GM04503 (cell line): Measurements from ENCODE around the gene STS.
A peak's percentile ranks its signal among the peaks of the same experiment; 100 is the strongest.

Experiments
- DNase-seq: peaks from one replicate; pipeline ENCODE4 v3.0.0-alpha.2; 2012; ENCODE audit warnings: low read depth

Gene STS, protein sequence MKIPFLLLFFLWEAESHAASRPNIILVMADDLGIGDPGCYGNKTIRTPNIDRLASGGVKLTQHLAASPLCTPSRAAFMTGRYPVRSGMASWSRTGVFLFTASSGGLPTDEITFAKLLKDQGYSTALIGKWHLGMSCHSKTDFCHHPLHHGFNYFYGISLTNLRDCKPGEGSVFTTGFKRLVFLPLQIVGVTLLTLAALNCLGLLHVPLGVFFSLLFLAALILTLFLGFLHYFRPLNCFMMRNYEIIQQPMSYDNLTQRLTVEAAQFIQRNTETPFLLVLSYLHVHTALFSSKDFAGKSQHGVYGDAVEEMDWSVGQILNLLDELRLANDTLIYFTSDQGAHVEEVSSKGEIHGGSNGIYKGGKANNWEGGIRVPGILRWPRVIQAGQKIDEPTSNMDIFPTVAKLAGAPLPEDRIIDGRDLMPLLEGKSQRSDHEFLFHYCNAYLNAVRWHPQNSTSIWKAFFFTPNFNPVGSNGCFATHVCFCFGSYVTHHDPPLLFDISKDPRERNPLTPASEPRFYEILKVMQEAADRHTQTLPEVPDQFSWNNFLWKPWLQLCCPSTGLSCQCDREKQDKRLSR

DNA sequence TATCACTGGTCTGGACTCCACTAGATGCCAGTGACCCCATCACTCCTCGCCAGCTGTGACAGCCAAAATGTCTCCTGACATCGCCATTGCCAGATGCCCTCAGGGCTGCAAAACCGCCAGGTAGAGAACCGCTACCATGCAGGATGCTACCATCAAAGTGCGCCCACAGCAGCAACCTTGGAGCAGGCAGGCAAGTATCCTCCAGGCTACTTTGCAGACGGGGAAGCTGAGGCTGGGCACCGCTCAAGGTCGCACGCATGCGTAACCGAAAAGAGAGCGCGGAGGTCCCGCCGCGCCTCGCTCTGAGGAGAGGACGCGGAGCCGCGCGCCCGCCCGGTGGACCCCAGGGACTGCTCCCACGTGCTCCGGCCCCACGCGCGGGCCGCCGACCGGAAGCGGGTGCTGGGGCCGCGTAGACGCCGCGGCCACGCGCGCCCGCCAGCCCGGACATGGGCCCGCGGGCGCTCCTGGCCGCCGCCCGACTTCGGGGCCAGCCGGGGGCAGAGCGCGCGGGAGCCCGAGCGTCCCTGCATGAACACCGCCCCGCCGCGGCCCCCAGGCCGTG lies at the start of gene STS:
TSS of gene STS (plus strand) at position 300 of the 565 bp plus-strand sequence. CDS start 105,488 bp downstream, outside the sequence.
- DNase-seq: no peak

DNA sequence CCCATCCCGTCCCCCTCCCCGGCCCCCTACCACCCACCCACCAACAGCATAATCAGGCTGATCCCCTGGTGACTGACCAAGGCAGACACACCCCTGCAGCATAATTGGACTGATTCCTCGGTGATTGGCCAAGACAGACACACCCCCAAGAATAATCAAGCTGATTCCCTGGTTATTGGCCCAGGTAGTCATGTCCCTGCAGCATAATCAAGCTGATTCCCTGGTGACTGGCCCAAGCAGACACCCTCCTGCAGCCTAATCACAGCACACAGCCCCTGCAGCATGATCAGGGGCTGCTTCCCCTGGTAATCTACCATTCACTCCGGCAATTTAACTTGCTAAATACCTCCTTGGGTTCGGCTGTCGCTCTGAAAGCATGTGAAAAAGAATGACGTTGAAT lies 47.5 kb upstream of the STS start:
- DNase-seq: no peak

GRCh38 chrX:7102119-7102518 lies 45.4 kb upstream of the STS start:
- DNase-seq: no peak

DNA sequence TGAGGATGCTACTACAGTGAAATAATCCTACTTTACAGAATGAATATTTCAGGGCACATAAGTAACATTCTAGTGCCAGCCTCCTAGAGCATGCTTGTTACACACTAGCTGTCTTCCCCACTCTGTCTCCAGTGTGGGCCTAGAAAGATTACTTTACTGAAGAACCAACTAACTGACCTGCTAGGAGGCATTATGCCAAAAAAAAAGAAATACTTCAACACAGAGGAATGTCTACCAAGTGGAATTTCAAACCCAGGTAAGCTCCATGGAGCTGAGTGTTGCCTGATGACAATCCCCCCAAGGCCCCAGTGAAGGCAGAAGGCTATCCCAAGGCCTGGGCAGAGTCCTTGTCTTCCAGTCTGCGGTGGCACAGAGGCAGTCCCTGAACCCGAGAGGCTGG lies 40.9 kb upstream of the STS start:
- DNase-seq: no peak

DNA sequence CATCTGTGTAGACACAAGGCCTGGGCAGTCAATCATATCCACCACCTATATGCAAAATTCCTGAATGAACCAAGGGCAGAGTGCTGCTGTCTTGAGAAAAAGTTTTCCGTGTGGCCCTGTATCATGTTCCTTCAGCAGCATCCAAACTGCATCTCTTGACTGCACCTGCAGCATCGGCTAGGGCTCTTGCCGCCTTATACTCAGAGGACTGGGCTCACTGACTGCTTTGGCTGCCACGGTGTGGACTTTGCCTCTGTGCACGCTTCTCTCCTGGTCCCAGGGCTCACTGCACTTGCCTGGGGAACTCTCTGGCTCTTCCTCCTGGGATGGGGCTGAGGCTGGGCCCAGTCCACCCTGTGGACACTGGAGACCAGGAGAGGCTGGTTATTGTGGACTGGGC lies 39.5 kb upstream of the STS start:
- no peak for DNase-seq

GRCh38 chrX:7109049-7109531 lies 38.4 kb upstream of the STS start:
- no peak for DNase-seq

DNA sequence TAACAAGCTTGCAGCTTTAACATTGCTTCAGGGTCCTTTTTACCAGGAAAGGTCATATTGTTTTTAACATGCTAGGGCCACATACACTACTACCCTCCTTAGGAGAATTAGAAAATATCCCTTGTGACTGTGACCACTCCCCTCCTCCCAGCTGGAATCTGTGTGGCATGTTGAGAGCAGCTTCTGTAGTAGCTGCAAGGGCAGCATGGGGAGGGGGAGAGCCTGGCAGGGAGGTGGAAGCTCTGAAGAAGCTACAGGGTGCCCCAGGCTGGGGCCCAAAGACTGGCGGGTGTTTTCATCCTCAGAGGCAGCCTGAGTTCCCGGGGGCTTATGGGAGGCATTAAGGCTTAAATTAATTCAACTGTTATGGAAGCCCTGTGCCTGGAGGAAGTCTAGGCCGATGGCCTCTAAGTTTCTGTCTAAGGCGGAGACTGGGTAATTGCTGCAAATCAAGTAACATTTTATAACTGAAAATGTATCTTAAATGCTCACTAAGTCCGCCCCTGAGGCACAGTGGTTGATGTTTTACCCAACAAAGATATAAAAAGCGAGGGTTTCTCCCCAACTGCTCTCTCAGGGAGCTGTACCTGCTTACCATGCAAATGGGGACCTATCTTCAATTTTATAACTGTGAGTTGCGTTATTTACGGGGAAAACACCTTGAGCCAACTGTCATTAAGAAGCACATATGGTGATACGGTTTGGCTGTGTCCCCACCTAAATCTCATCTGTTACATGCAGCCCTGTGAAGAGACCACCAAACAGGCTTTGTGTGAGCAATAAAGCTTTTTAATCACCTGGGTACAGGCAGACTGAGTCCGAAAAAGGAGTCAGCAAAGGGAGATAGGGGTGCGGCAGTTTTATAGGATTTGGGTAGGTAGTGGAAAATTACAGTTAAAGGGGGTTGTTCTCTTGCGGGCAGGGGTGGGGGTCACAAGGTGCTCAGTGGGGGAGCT lies 37.4 kb upstream of the STS start:
- no peak for DNase-seq

GRCh38 chrX:7110821-7111276 lies 36.7 kb upstream of the STS start:
- no peak for DNase-seq

- DNase-seq: no peak
Measured at GRCh38 chrX:7111518-7111917, 36.0 kb upstream of the STS start.

DNA sequence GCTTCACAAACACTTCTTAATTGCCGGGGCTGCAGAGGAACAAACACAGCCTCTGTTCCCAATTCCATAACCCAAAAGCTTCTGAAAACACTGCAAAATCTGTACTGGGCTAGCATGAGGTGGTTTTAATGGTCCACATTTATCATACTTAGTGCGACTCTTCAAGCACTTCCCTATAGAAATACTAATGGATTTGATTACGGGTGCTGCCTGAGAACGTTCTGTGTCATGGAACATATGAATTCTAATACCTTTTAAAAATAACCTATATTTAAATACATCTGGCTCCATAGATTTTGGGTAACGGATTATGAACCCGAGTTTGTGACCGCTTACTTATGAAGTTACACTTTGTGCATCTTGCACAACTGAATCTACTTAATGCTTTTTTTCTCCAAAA lies 35.4 kb upstream of the STS start:
- DNase-seq: no peak

GRCh38 chrX:7115557-7115956 lies 32.0 kb upstream of the STS start:
- DNase-seq: no peak

GRCh38 chrX:7116081-7116480 lies 31.4 kb upstream of the STS start:
- no peak for DNase-seq

DNA sequence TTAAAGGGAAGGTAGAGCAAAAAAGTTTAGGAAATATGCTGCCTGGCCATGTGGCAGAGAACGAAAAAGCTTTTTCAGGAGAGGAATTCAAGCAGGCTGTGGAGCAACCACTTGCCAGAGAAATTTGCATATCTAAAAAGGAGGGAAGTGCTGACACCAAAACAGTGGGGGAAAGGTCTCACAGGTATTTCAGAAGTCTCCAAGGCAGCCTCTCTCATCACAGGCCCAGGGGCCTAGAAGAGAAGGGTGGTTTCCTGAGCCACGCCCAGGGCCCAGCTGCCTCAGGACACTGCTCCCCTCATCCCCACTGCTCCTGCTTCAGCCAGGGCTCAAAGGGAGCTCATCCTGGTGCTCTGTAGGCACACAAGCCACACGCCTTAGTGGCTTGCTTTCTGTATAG lies 29.9 kb upstream of the STS start:
- no peak for DNase-seq

- DNase-seq: no peak
Measured at GRCh38 chrX:7119950-7120877, 27.3 kb upstream of the STS start.

- no peak for DNase-seq
Measured at GRCh38 chrX:7120878-7121219, 26.7 kb upstream of the STS start.

- DNase-seq: no peak
Measured at GRCh38 chrX:7127056-7127455, 20.5 kb upstream of the STS start.

DNA sequence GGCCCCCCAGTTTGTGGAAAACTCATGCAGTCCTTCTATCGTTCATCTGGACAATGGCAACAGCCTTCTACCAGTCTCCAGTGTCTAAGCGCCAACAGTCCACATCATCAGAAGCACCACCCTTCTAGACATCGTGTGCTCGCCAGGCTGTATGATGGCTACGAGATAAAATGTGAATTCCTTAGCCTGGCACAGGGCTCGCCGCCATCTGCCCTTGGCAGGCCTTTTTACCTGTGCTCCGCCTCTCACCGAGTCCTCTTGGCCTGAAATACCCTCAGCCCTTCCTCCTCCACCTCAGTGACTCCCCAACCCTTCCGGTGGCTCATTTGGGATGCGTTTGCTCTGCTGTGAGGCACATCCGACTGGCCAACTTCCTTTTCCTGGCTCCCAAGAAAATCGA lies 15.9 kb upstream of the STS start:
- no peak for DNase-seq

DNA sequence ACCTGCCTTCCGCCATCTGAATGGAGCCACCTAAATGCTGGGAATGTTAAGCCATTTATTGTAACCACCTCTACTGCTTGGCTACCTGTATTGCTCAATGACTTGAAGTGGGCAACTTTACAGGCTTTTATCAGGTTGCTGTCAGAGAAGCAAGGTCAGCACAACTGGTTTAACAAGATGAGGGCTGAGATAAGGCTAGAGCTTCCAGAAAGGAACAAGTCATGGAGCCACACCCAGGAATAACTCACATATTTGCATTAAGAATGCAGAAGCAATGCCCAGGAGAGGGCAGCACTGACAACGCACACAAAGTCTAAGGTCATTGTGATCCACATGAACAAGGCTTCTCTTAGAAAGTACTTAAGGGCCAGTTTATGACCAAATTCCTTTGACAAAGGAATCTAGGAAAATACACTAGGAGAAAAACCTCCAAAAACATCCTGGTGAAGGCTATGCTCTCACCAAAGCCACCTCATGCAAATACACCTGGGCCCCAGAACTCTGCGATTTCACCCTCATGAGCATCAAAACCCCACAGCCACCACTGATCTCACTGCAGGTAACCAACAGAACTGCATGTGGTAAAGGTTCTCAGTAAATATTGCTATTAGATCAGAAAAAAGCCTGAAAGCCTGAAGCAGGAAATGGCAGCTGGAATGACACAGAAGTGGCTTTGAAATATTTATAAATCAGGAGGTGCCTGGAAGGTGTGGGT lies 15.0 kb upstream of the STS start:
- peak; percentile 61 for DNase-seq

DNA sequence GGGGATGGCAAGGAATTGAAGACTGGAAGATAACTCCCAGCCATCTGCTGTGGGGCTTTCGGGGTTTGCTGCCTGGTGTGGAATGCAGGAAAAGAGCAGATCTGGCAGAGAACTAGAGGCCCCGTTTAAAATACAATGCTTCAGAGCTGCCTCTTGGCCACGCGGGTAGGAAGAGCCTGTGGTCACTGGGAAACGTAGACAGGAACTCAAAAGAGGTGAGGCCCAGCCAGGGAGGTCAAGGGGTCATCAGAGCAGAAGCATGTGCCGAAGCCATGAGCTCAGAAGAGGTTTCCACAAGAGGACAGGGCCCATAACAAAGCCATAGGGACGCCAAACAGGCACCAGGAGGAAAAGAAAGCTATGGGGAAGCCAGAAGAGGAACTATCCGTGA lies 14.5 kb upstream of the STS start:
- no peak for DNase-seq

DNA sequence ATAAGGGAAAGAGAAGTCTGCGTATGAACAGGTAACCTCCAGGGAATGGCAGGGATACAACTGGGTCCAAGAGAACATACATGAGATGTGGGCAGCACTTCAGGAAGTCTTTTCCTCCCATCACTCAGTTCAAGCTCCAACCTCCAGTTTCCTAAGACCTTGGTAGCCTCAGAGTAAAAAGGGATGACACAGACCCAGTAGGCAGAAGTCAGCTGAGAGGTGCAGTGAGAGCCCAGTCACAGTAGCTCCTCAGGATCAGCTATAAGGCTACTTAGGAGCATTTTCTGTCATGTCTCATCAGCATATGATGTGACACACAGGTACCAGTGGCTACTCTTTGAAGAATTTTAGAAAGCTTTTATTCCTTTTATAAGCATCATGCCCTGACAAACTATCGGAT lies 12.5 kb upstream of the STS start:
- DNase-seq: no peak
